Right atrium auricular region (tissue), 2 donors: ENCODE data around the gene FOXL2NB. TPM values are rescaled to one million over a fixed set of nuclear protein-coding genes. Genes with fewer than 3 reads are reported as not detected.

Experiments used
- DNase-seq: peaks from one replicate; pipeline ENCODE4 v3.0.0-alpha.2; 2019; ENCODE audit warnings: low spot score
- H3K27ac ChIP-seq, 2 donors: fragments of 200-600 bp; sonication (generic); 1 replicate in 1 of 2; 2 replicates in 1 of 2; pipeline ENCODE4 v1.5.1; 2016 to 2019
- H3K27me3 ChIP-seq, 2 donors: fragments of 200-600 bp; sonication (generic); one replicate each; pipeline versions ENCODE4 v1.5.1 to v1.6.0; 2017 to 2019
- H3K36me3 ChIP-seq: fragments of 200-600 bp; sonication (generic); one replicate; pipeline ENCODE4 v1.5.1; 2016
- H3K4me1 ChIP-seq, 2 donors: fragments of 200-600 bp; sonication (generic); one replicate each; pipeline versions ENCODE4 v1.5.1 to v1.6.0; 2017 to 2019
- H3K4me3 ChIP-seq, 2 donors: fragments of 200-600 bp; sonication (generic); 1 replicate in 1 of 2; 2 replicates in 1 of 2; pipeline ENCODE4 v1.5.1; 2017 to 2019; ENCODE audit warnings: mild to moderate bottlenecking in 1 of 2, moderate library complexity in 1 of 2
- H3K9me3 ChIP-seq, 2 donors: fragments of 200-600 bp; sonication (generic); one replicate each; pipeline ENCODE4 v1.5.1; 2019
- CTCF ChIP-seq, 2 donors: fragments of 200-600 bp; sonication (generic); IDR thresholded peaks; one replicate each; pipeline ENCODE4 v1.5.1; 2019; ENCODE audit warnings: antibody characterized with exemption in 2 of 2
- total RNA-seq, 2 donors: library from RNA; depleted of rRNA; stranded (reverse); fragments of >200 nt; gene quantifications; one replicate each; pipeline ENCODE4 v1.1.0, GENCODE V29; 2016

The FOXL2NB gene
- total RNA-seq, 2 donors from 2014 or later = not detected

GRCh38 chr3:138933981-138934691 lies 12.9 kb upstream of the FOXL2NB start:
- H3K4me1 ChIP-seq = peaks cover 0 to 34% of the 10 kb centered on the region in 2 donors
- no peak for TF ChIP-seq CTCF (IDR thresholded peaks at IDR 0.05)
- H3K4me3 ChIP-seq = no peak overlapping the region

DNA sequence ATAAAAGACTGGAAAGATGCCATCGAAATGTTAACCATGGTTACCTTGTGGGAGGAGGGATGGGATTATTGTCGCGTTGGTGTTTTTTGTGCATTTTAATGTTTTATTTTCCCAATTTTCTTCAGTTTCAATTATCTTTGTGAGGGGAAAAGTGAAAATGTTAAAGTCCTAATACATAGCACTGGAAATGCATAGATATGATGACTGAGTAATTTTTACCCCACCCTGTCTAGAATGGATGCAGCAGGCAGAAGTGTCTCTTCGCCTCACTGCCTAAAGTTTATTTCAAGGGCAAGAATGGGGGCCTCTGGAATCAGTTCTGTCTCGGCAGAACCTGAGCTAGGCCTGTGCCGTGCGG lies 11.5 kb upstream of the FOXL2NB start:
- H3K4me1 ChIP-seq = peaks cover 0 to 44% of the 10 kb centered on the region in 2 donors
- no peak overlapping the region for H3K27ac ChIP-seq
- no peaks in the 10 kb centered on the region for H3K36me3 ChIP-seq
- H3K27me3 ChIP-seq = peaks cover 32 to 41% of the 10 kb centered on the region in 2 donors
- no peak for DNase-seq
- no peak for TF ChIP-seq CTCF (IDR thresholded peaks at IDR 0.05)
- no peak overlapping the region for H3K4me3 ChIP-seq
- H3K9me3 ChIP-seq = no peaks in the 10 kb centered on the region

More at GRCh38 chr3:138933981-138934691, 12.9 kb upstream of the FOXL2NB start:
- DNase-seq = no peak
- Histone ChIP-seq H3K9me3 (no peaks in the 10 kb centered on the region), H3K36me3 (no peaks in the 10 kb centered on the region), H3K27me3 (peaks cover 20 to 28% of the 10 kb centered on the region in 2 donors), H3K27ac (no peak overlapping the region)

DNA sequence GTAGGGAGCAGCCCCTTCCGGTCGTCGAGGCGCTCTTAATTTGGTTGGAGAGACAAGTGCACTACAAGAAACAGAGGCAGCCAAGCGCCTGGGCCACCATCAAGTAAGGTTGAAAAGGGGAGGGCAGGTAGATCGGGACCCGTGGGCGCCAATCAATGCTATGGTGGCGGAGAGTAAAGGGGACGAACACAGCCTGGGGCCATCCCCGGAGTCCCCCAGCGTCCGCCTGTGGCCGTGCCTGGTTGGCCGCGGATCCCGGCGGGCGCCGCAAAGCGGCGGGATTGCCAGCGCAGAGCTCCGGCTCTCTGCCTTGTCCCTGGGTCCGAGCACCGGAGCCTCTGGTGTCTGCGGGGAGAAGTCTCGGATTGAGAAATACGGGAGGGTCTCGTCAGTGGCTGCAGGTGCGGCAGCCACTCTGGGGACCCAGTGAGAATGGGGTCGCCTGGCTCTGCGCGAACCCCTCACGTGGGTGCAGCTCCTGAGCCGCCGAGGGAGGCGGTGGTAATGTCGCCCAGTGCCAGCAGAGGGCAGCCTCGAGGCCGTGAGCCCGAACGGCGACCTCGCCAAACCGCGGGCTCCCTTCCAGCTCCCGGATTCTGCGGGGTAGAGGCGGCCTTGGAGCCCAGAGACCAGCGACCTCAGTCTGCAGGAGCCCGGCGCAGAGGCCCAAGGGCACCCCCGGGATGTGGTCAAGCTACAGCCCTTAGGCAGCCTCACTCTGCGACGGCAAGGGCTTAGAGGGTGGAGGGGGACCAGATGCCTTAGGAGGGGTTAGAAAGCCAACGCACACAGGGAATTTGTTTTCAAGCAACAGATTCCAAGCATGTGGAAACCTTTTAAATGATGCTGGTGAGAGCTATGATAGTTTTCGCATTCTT lies 10.9 kb upstream of the FOXL2NB start:
- no peaks in the 10 kb centered on the region for H3K9me3 ChIP-seq
- no peaks in the 10 kb centered on the region for H3K36me3 ChIP-seq
- TF ChIP-seq CTCF (IDR thresholded peaks at IDR 0.05) = peak; percentile 97 to 99
- H3K4me1 ChIP-seq = peaks cover 0 to 44% of the 10 kb centered on the region in 2 donors
- no peak overlapping the region for H3K27ac ChIP-seq
- no peak for DNase-seq
- peak overlapping the region; percentile 21 to 45 for H3K4me3 ChIP-seq
- peaks cover 38 to 42% of the 10 kb centered on the region in 2 donors for H3K27me3 ChIP-seq

- no peaks in the 10 kb centered on the region for H3K36me3 ChIP-seq
- peaks cover 0 to 44% of the 10 kb centered on the region in 2 donors for H3K4me1 ChIP-seq
- H3K27ac ChIP-seq = no peak overlapping the region
- no peak for DNase-seq
- no peak for TF ChIP-seq CTCF (IDR thresholded peaks at IDR 0.05)
- H3K9me3 ChIP-seq = no peaks in the 10 kb centered on the region
- peak overlapping the region in 1 of 2 donors; percentile 45 for H3K4me3 ChIP-seq
- peaks cover 45 to 47% of the 10 kb centered on the region in 2 donors for H3K27me3 ChIP-seq
Observed at GRCh38 chr3:138936741-138937689, 10.0 kb upstream of the FOXL2NB start.

GRCh38 chr3:138937690-138938055 lies 9.3 kb upstream of the FOXL2NB start:
- TF ChIP-seq CTCF (IDR thresholded peaks at IDR 0.05) = no peak
- Histone ChIP-seq H3K4me1 (peaks cover 0 to 44% of the 10 kb centered on the region in 2 donors), H3K9me3 (no peaks in the 10 kb centered on the region), H3K4me3 (no peak overlapping the region), H3K27me3 (peaks cover 51 to 54% of the 10 kb centered on the region in 2 donors), H3K27ac (no peak overlapping the region), H3K36me3 (no peaks in the 10 kb centered on the region)
- no peak for DNase-seq
